Testis (tissue), 3 donors: ENCODE measurements around the gene KRTAP5-7. TPM values are rescaled to one million over a fixed set of nuclear protein-coding genes. Genes with fewer than 3 reads are reported as not detected.

ENCODE experiments used
- DNase-seq: peaks from one replicate; pipeline ENCODE4 v3.0.0-alpha.2; 2019
- H3K27ac ChIP-seq, 2 donors: fragments of 200-600 bp; sonication (generic); one replicate each; pipeline ENCODE4 v1.5.1; 2019
- H3K27me3 ChIP-seq: fragments of 200-600 bp; sonication (generic); one replicate; pipeline ENCODE4 v1.5.1; 2019
- H3K36me3 ChIP-seq: fragments of 200-600 bp; sonication (generic); one replicate; pipeline ENCODE4 v1.5.1; 2017; ENCODE audit warnings: low read depth; ENCODE audit errors: missing control alignments
- H3K4me1 ChIP-seq: fragments of 200-600 bp; sonication (generic); one replicate; pipeline ENCODE4 v1.5.1; 2019
- H3K4me3 ChIP-seq, 2 donors: fragments of 200-600 bp; sonication (generic); one replicate each; pipeline ENCODE4 v1.5.1; 2017 to 2019
- H3K9me3 ChIP-seq: fragments of 200-600 bp; sonication (generic); one replicate; pipeline ENCODE4 v1.5.1; 2017
- CTCF ChIP-seq, 3 experiments: fragments of 450-650 bp in 2 of 3; fragments of 200-600 bp in 1 of 3; sonication (generic) in 1 of 3; IDR thresholded peaks; one replicate each; pipeline ENCODE4 v1.5.1; 2016 to 2019; ENCODE audit warnings: antibody characterized with exemption in 3 of 3, mild to moderate bottlenecking in 2 of 3, moderate library complexity in 1 of 3
- POLR2A ChIP-seq: fragments of 450-650 bp; IDR thresholded peaks from one replicate; pipeline ENCODE4 v1.6.1; 2017; ENCODE audit warnings: antibody characterized with exemption, mild to moderate bottlenecking, moderate library complexity
- WGBS, 2 donors: methylation state at CpG; one replicate each; pipeline ENCODE4 v1.1.5; 2018; 5-methylcytosine and 5-hydroxymethylcytosine counted together
- intact Hi-C: fragments of 100-400 bp; cut with DNase I; formaldehyde crosslinking; loops from one replicate; pipeline ENCODE4 v1.15.1; 2023; ENCODE audit warnings: low total_unique reads
- polyA plus RNA-seq: library from polyadenylated mRNA; stranded (reverse); fragments of 350-450 nt; fragmentation: Illumina TruSeq; extraction: RNeasy Lipid Tissue Mini Kit (QIAGEN cat#74804); gene quantifications from one replicate; pipeline ENCODE4 v1.2.3, GENCODE V29; 2014; ENCODE audit warnings: low read depth, low replicate concordance; ENCODE audit not compliant: insufficient read depth
- total RNA-seq, 2 donors: library from RNA; depleted of rRNA; stranded (reverse); fragments of >200 nt; gene quantifications; one replicate each; pipeline ENCODE4 v1.2.3, GENCODE V29; 2016

The KRTAP5-7 gene
- total and polyA plus RNA-seq, 3 donors from 2014 or later, result 0.94 to 1.7 (median 1.7) TPM

GRCh38 chr11:71545405-71545966 lies 18.4 kb downstream of the KRTAP5-7 start:
- Histone ChIP-seq H3K9me3 (no peaks in the 10 kb centered on the region), H3K27ac (no peak overlapping the region), H3K4me1 (no peaks in the 10 kb centered on the region), H3K4me3 (peak overlapping the region in 1 of 2 donors; percentile 7), H3K27me3 (no peaks in the 10 kb centered on the region), H3K36me3 (no peaks in the 10 kb centered on the region)
- DNase-seq, result no peak
- intact Hi-C loops, result no loop called here
- 81 to 84% methylated on average over 12 of the region's 12 CpGs for WGBS, 2 donors
- TF ChIP-seq CTCF (IDR thresholded peaks at IDR 0.05) (no peak), POLR2A (no peak)

DNA sequence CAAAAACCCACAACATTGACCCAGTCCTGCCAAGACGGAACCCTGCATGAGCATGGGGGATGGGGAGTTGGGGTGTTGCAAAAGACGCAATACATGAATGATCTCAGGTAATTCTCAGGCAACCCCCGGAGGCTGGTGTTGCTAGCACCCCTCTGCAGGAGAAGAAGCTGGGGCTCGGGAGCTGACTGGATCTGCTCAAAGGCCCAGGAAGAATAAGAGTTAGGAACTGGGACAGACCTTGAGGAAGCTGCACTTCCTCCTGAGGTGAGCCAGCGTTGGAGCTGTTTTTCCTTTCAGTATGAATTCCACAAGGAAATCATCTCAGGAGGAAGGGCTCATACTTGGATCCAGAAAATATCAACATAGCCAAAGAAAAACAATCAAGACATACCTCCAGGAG lies 21.1 kb downstream of the KRTAP5-7 start, which contains the start of gene KRTAP5-9:
Gene KRTAP5-9 (plus strand): TSS at position 301 of the 400 bp plus-strand sequence. CDS start 238 bp downstream, outside the sequence.
- 72 to 83% methylated on average over 5 of the region's 5 CpGs for WGBS, 2 donors
- H3K27me3 ChIP-seq, result no peaks in the 10 kb centered on the region
- no peak within 1 kb of the TSS for H3K4me3 ChIP-seq
- no peaks in the 10 kb centered on the region for H3K36me3 ChIP-seq
- no peak for DNase-seq
- intact Hi-C loops, result no loop called here
- no peaks in the 10 kb centered on the region for H3K9me3 ChIP-seq
- no peaks in the 10 kb centered on the region for H3K4me1 ChIP-seq
- no peak within 1 kb of the TSS for H3K27ac ChIP-seq
- no peak for TF ChIP-seq POLR2A
- no peak for TF ChIP-seq CTCF (IDR thresholded peaks at IDR 0.05)

DNA sequence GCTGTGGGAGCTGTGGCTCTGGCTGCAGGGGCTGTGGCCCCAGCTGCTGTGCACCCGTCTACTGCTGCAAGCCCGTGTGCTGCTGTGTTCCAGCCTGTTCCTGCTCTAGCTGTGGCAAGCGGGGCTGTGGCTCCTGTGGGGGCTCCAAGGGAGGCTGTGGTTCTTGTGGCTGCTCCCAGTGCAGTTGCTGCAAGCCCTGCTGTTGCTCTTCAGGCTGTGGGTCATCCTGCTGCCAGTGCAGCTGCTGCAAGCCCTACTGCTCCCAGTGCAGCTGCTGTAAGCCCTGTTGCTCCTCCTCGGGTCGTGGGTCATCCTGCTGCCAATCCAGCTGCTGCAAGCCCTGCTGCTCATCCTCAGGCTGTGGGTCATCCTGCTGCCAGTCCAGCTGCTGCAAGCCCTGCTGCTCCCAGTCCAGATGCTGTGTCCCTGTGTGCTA lies 21.7 kb downstream of the KRTAP5-7 start:
- DNase-seq, result no peak
- intact Hi-C loops, result no loop called here
- Histone ChIP-seq H3K4me1 (no peaks in the 10 kb centered on the region), H3K4me3 (no peak overlapping the region), H3K27me3 (no peaks in the 10 kb centered on the region), H3K36me3 (no peaks in the 10 kb centered on the region), H3K9me3 (no peaks in the 10 kb centered on the region), H3K27ac (no peak overlapping the region)
- 54 to 56% methylated on average over 4 to 5 of the region's 5 CpGs for WGBS, 2 donors
- TF ChIP-seq POLR2A, result no peak

DNA sequence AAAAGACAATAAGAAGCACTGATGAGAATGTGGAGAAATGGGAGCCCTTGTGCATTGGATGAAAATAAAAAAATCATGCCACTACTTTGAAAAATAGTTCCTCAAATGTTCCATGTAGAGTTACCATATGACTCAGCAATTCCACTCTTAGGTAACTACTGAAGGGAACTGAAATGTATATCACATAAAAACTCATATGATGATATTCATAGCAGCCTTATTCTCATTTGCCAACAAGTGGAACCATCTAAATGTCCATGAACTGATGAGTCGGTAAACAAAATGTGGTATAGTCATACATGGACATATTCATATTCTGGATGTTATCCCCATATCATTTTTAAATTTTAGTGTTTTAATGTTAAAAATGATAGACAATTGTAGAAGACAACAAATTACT lies 24.6 kb downstream of the KRTAP5-7 start:
- Histone ChIP-seq H3K27ac (no peak overlapping the region), H3K4me1 (no peaks in the 10 kb centered on the region), H3K36me3 (no peaks in the 10 kb centered on the region), H3K9me3 (no peaks in the 10 kb centered on the region), H3K27me3 (no peaks in the 10 kb centered on the region), H3K4me3 (no peak overlapping the region)
- 100% methylated on average over 1 of the region's 1 CpG for WGBS, 2 donors
- intact Hi-C loops, result no loop called here
- no peak for TF ChIP-seq CTCF (IDR thresholded peaks at IDR 0.05)
- TF ChIP-seq POLR2A, result no peak
- DNase-seq, result no peak

DNA sequence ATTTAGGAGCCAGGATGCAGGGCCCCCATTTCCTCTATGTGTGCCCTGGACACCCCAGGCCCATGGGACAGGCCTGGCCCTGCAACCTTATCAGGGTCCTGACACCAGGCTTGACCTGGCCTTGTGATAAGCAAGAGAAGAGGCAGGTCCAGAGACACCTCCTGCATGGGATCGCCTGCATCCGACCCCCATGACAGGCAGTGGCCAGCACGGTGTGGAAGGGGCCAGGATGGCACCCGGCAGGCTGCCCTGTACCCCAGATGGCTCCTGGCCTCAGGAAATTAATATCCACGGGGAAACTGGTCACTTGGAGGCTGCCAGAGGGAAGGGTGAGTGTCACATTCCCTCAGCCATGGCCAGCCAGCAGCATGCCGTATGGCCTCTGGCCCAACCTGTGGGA lies 27.9 kb downstream of the KRTAP5-7 start:
- WGBS, 2 donors, result 50% methylated on average over 2 of the region's 6 CpGs; no CpG with 5 or more reads in 1 of the 2 donors
- H3K4me1 ChIP-seq, result no peaks in the 10 kb centered on the region
- H3K9me3 ChIP-seq, result no peaks in the 10 kb centered on the region
- no peak for DNase-seq
- H3K36me3 ChIP-seq, result no peaks in the 10 kb centered on the region
- intact Hi-C loops, result no loop called here
- no peak for TF ChIP-seq CTCF (IDR thresholded peaks at IDR 0.05)
- H3K27ac ChIP-seq, result no peak overlapping the region
- no peaks in the 10 kb centered on the region for H3K27me3 ChIP-seq
- H3K4me3 ChIP-seq, result no peak overlapping the region
